ENCODE measurements around the gene SEH1L.

Gene SEH1L

DNA sequence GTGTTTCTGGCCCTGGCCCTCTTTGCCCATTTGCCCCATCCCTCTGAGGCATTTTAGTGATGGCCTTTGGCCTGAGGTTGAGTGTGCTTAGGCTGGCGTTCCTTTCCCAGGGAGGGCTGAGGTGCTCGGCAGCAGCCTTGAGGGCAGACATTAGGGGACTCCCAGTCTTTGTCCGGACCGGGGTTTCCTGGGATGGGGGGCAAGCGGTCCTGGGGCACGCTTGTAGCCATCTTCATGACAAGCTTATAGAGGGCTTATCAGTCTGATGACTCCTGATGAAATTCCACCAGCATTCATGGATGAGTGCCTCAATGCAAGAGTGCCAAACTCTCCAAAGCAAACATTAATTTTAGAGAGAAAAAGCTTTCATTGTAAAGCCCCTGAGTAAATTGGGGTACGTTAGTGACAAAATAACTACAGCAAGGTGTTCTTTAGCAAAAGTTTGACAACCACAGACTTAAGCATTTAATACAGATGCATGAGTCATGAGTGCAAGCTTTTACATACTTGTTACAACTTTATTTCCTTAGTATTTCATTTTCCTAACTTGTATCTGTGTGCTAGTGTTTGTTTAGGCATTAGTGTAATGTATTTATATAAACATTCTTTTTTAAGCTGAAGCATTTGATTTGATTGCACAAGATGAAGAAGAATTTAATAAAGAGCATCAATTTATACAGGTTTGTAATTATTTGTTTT is 89.0 kb downstream of the SEH1L start:
- DNase-seq (ENCODE audit: low read depth in 2 of 2) = no peak

Data from activated CD8-positive, alpha-beta memory T cell treated with anti-CD3 and anti-CD28 coated beads for 4 hours (primary cell).